GM18499 (cell line): ENCODE data around the gene YTHDC1.
"Not testable (repeated sequence)": the region's sequence is repeated elsewhere in the genome, so short reads cannot be mapped to it uniquely, and the experiment has no call there.

Experiments
- ATAC-seq: cut with Tn5 transposase; IDR thresholded peaks from one replicate; pipeline ENCODE4 v1.9.1; 2021; ENCODE audit warnings: moderate number of reproducible peaks; ENCODE audit not compliant: insufficient read depth, unreplicated experiment

The YTHDC1 gene

DNA sequence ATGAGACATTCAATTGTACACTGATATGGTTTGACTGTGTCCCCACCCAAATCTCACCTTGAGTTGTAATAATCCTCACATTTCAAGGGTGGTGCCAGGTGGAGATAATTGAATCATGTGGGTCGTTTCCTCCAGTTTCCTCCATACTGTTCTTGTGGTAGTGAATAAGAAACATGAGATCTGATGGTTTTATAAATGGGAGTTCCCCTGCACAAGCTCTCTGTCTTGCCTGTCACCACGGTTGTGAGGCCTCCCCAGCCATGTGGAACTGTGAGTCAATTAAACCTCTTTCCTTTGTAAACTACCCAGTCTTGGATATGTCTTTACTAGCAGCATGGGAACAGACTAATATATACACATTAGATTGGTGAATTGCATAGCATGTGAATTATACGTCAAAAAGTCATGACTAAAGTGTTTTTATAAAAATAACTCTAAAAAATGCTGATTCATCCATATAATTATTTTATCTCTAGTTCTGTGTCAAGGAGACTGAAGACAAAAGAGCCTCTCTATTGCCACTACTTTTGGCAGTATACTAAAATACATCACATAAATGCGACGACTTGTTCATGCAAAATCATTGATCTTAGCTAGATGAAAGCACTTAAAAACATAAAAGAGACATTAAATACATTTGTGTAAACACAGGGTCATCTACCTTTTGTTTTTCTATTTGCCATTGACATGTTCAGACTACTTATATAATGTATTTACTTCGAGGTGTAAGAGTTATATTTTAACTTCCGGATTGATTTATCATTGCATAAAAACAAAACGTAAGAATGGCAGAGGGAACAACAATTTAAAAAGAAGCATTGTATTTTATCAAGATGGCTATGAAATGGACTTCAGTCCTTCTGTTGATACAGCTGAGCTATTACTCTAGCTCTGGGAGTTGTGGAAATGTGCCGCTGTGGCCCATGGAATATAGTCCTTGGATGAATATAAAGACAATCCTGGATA, 50.1 kb downstream of the YTHDC1 start:
- ATAC-seq, result no peak

DNA sequence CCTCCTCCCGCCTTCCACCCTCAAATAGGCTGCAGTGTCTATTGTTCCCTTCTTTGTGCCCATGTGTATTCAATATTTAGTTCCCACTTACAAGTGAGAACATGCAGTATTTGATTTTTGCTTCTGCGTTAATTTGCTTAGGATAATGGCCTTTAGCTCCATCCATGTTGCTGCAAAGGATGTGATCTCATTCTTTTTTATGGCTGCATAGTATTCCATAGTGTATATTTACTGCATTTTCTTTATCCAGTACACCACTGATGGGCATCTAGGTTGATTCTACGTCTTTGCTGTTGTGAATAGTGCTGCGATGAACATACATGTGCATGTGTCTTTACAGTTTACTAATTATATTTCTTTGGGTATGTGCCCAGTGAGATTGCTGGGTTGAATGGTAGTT, 52.8 kb downstream of the YTHDC1 start:
- ATAC-seq, result no peak

DNA sequence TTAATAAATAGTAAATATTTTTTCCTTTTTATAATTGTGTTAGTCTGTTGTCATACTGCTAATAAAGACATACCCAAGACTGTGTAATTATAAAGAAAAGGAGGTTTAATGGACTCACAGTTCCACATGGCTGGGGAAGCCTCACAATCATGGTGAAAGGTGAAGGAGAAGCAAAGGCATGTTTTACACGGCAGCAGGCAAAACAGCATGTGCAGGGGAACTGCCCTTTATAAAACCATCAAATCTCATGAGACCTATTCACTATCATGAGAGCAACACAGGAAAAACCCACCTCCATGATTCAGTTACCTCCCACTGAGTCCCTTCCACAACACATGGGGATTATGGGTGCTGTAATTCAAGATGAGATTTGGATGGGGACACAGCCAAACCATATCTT, 58.6 kb downstream of the YTHDC1 start:
- ATAC-seq, result no peak

DNA sequence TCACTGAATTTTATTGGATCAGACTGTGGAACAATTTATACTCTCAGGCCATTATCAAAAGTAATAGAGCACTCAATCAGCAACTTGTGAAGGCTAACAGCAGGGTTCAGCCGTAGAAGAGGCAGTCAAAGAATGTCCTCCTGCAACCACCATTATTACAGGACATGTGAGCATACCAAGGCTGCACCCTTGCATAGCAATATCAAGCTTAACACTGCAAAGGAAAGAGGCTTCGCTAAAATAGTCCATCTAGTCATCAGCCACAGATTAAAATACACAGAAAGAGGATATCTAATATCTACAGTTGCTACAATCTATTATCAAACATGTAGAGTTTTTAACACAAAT, 61.5 kb downstream of the YTHDC1 start:
- ATAC-seq, result no peak

DNA sequence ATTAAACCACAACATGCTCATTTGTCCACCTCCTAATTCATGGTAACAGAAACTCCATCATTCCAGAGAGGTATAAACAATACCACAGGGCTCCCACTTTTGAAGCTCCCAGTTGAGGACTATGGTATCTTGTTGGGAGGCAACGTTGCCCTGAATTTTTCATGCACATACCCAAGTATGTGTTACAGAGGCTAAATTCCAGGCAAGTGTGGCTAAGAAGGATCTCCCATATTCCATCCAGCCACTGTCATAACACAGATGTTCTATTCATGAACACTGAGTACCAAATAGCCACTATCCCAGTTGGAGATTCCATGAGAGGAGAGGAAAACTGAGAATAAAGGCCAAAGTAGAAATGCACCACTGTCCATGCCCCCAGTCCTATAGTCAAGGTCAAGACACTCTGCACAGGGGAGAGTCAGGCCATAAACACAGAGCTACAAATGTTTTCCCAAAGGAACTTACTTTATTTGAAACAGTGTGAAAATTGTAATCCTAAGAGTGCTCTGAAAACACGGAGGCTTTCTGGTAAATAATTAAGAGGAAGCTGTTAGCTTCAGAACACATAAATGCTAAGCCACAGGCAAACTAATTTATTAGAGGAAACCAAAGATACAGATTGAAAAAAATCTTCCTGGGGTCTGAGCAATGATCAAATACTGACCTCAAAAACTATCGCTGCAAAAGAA, 62.0 kb downstream of the YTHDC1 start:
- ATAC-seq, result no peak

DNA sequence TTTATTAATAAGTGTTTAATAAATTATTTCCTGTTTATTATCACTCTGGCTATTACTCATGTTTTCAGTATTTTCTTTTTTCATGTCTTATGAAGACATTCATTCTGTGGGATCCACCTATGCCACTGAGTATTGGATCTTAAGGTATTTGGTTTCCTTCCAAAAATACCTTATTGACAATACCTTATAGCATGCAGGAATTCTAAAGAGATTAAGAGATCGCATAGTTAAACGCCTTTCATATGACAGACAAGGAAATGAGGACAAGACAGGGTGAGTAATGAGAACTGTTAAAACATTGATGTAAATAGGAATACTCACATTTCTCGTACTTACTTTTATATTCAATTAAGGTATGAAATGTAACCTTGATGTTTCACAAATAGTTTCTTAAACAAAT, 66.2 kb downstream of the YTHDC1 start:
- ATAC-seq, result no peak

DNA sequence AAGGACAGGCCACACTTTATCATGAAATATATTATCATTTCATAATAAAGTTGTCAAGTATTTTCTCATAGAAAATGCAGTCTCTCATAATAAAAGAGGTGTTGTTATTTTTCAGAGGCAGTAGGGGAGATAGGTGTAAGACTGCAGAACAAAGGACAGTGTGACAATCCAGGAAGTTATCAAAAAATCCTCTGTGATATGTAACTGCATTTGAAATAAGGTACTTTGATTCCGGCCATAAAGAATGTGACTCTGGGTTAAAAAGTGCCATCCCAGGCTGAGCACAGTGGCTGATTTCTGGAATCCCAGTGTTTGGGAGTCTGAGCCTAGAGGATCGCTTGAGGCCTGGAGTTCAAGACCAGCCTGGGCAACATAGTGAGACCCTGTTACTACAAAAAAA, 66.8 kb downstream of the YTHDC1 start:
- ATAC-seq, result no peak

DNA sequence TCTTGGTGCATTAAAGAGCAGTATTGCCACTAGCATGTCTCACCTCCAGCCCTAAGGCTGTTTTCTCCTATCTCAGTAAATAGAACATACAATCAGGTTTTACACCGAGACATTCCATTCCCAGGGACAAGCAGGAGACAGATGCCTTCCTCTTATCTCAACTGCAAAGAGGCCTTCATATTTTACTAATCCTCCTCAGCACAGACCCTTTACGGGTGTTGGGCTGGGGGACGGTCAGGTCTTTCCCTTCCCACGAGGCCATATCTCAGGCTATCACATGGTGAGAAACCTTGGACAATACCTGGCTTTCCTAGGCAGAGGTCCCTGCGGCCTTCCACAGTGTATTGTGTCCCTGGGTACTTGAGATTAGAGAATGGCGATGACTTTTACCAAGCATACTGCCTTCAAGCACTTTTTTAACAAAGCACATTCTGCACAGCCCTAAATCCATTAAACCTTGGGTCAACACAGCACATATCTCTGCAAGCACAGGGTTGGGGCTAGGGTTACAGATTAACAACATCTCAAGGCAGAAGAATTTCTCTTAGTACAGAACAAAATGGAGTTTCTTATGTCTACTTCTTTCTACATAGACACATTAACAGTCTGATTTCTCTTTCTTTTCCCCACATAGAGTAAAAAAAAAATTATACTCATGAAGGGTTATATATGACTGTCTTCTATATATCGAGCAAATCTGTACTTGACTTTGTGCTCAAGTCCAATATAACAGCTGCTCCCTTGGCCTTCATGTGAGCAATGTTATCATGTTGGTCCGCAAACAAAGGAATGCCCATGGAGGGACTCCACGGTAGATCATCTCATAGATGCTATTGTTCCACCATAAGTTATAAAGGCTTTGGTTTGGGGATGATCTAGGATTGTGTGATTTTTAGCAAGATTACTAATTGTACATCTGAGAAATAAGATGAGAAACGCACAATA, 67.8 kb downstream of the YTHDC1 start:
- not testable (repeated sequence) for ATAC-seq

DNA sequence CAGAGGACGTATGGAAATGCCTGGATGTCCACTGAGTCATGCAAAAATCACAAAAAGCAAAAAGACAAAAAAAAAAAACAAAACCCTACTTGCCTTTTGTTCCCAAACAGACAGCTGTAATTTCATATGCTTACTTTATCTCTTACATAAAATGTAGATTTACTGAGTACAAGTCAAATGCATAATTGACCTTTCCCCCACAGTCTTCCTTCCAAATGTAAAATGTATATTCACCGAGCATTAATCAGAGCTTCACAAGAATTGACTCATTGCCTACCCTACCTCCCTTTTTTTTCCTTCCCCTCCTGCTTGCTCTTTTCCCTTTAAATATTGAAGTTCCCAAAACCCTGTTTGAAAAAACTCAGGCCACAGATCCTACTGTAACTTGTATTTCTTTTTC, 71.9 kb downstream of the YTHDC1 start:
- ATAC-seq, result no peak

DNA sequence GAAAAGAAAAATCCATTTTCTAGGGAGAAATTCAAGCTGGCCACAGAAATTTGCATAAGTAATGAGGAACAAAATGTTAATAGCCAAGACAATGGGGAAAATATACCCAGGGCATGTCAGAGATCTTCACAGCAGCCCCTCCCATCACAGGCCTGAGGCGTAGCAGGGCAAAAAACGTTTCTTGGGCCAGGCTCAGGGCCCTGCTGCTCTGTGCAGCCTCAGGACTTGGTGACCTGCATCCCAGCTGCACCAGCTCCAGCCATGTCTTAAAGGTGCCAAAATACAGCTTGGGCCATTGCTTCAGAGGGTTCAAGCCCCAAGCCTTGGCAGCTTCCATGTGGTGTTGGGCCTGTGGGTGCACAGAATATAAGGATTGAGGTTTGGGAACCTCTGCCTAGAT, 72.3 kb downstream of the YTHDC1 start:
- ATAC-seq, result no peak

DNA sequence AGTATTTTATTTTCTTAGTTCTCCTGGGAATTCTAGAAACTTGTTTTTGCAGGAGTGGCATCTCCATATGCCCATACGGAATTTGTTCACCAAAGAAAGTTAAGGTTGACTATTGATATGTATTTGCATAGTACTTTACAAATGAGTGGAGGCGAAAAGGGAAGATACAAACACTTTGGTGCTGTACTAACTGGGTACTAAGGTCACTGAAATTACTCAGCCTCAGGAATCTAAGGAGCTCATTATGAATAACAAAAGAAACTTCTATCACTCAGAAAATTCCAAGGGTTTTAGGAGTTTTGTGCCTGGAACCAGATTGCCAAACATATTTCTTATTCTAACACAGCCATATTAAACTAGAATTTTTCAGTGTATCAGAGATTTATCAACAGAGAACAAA, 77.0 kb downstream of the YTHDC1 start:
- ATAC-seq, result no peak

DNA sequence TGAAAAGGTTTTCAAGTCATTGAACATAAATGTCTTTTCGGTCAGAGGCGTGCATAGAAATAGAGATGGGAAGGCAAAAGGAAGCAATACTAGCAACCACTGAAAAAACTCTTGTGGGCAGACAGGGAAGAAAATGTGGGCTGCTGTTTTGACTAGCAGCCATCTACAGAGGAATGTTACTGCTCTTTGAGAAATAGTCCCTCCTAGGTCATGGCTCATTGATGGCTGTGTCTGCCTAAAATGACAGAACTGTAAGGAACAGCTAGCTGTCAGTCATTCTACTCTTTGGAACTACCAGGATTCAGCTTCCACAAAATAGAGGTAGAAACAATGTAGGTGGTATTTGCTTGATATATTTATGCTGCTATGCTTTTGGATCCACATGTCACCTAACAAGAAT, 77.5 kb downstream of the YTHDC1 start:
- peak; percentile 40 for ATAC-seq

DNA sequence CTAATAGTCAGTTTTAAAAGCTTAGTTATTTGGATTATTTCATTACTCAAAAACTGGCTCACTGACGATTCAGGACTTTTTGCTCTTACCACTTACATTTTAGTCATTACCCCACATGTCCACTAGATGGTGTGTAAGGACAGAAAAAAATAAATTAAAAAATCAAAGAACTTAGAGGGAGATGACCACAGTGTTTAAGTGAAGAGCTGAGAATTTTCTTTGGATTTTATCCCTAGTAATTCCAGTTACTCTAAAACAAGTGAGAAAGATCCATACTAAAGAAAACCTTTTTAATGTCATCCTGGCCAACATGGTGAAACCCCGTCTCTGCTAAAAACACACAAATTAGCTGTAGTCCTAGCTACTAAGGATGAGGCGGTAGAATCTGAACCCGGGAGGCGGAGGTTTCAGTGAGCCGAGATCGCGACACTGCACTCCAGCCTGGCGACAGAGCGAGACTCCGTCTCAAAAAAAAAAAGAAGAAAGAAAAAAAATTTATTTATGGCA, 78.0 kb downstream of the YTHDC1 start:
- peak; percentile 43 for ATAC-seq

DNA sequence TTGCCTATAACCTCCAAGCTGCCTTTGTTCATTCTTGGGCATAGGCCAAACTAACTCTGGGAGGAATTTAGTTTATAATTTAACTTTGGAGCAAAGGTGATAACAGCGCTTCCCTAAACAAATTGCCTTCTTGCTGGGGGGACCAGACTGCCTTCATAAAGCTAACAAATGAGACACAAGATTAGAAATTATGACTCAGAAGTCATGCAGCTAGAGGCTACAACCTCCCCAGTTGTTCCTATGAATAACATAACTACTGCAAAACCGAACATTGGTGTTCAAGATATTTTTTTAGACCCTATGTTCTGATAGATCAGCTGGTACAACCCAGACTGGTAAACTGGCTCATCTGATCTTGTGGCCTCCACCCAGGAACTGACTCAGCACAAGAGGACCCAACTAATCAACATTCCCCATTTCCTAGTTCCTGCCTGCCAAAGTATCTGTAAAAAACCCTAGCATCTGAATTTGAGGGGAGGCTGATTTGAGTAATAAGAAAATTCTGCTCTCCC, 82.4 kb downstream of the YTHDC1 start:
- ATAC-seq, result no peak

DNA sequence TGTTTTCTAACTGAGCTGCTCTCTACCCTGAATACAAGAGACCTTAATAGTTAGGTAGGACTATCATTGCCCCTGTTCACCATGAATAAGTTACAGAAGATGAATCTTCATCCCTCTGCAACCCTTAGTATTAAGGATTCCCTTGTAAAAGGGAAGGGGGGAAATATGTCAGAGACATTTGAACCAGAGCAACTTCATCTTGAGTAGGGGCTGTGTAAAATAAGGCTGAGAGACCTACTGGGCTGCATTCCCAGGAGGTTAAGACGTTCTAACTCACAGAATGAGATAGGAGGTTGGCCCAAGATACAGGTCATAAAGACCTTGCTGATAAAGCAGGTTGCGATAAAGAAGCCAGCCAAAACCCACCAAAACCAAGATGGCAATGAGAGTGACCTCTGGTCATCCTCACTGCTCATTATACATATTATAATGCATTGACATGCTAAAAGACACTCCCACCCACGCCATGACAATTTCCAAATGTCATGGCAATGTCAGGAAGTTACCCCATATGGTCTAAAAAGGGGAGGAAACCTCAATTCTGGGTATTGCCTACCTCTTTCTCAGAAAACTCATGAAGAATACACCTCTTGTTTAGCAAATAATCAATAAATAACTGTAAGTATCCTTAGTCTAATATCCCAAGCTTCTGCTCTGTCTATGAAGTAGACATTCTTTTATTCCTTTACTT, 84.9 kb downstream of the YTHDC1 start:
- no peak for ATAC-seq
